ENCODE measurements around the gene RHEX.

The RHEX gene

DNA sequence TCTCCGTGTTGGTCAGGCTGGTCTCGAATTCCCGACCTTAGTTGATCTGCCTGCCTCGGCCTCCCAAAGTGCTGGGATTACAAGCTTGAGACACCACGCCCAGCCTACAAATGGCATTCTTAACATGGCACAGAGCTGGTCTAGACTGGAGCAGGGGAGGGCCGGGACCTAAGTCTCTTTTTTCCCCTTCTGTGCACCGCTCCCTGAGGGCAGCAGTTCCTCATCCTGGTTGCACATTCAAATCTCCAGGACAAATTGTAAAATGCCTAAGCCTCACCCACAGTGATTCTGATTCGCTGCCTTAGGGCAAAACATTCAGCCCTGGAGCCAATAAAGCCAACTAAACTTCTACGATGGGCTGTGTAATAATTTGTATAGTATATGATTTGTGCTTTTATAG, 74.4 kb downstream of the RHEX start:
- Histone ChIP-seq H3K27ac (ENCODE audit: low read length) (no peak overlapping the region), H3K9me3 (ENCODE audit: insufficient read depth, low read length) (no peaks in the 10 kb centered on the region), H2AFZ (ENCODE audit: low read depth, low read length) (no peak overlapping the region), H3K27me3 (ENCODE audit: low read depth, low read length) (peaks cover 12% of the 10 kb centered on the region; the same call in 1 of the 2 replicates), H3K9ac (ENCODE audit: low read length) (no peak overlapping the region), H3K79me2 (ENCODE audit: low read length) (no peaks in the 10 kb centered on the region), H4K20me1 (ENCODE audit: insufficient read depth, low read length) (no peaks in the 10 kb centered on the region), H3K36me3 (replicated peaks; ENCODE audit: low read depth, low read length) (no peaks in the 10 kb centered on the region), H3K4me1 (ENCODE audit: low read length) (no peaks in the 10 kb centered on the region), H3K4me3 (ENCODE audit: low read length) (no peak overlapping the region), H3K4me2 (ENCODE audit: low read length) (no peak overlapping the region)
- TF ChIP-seq, protein P1, sequence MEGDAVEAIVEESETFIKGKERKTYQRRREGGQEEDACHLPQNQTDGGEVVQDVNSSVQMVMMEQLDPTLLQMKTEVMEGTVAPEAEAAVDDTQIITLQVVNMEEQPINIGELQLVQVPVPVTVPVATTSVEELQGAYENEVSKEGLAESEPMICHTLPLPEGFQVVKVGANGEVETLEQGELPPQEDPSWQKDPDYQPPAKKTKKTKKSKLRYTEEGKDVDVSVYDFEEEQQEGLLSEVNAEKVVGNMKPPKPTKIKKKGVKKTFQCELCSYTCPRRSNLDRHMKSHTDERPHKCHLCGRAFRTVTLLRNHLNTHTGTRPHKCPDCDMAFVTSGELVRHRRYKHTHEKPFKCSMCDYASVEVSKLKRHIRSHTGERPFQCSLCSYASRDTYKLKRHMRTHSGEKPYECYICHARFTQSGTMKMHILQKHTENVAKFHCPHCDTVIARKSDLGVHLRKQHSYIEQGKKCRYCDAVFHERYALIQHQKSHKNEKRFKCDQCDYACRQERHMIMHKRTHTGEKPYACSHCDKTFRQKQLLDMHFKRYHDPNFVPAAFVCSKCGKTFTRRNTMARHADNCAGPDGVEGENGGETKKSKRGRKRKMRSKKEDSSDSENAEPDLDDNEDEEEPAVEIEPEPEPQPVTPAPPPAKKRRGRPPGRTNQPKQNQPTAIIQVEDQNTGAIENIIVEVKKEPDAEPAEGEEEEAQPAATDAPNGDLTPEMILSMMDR (IDR thresholded peaks at IDR 0.05; ENCODE audit: low read depth, low read length): no peak
- TF ChIP-seq EZH2phosphoT487 (IDR thresholded peaks at IDR 0.05; ENCODE audit: low read depth): no peak

GRCh38 chr1:206128196-206128595, 75.2 kb downstream of the RHEX start:
- H2AFZ ChIP-seq (ENCODE audit: low read depth, low read length): no peak overlapping the region
- peaks cover 12% of the 10 kb centered on the region; the same call in 1 of the 2 replicates for H3K27me3 ChIP-seq (ENCODE audit: low read depth, low read length)
- H3K79me2 ChIP-seq (ENCODE audit: low read length): no peaks in the 10 kb centered on the region
- no peak overlapping the region for H3K4me3 ChIP-seq (ENCODE audit: low read length)
- TF ChIP-seq, protein P1 (IDR thresholded peaks at IDR 0.05; ENCODE audit: low read depth, low read length): no peak
- no peak for TF ChIP-seq EZH2phosphoT487 (IDR thresholded peaks at IDR 0.05; ENCODE audit: low read depth)
- no peak overlapping the region for H3K27ac ChIP-seq (ENCODE audit: low read length)
- no peak overlapping the region for H3K4me2 ChIP-seq (ENCODE audit: low read length)
- no peak overlapping the region for H3K9ac ChIP-seq (ENCODE audit: low read length)
- no peaks in the 10 kb centered on the region for H4K20me1 ChIP-seq (ENCODE audit: insufficient read depth, low read length)
- no peaks in the 10 kb centered on the region for H3K4me1 ChIP-seq (ENCODE audit: low read length)
- H3K36me3 ChIP-seq (replicated peaks; ENCODE audit: low read depth, low read length): no peaks in the 10 kb centered on the region
- no peaks in the 10 kb centered on the region for H3K9me3 ChIP-seq (ENCODE audit: insufficient read depth, low read length)

GRCh38 chr1:206131037-206131436, 78.1 kb downstream of the RHEX start:
- Histone ChIP-seq H3K27ac (ENCODE audit: low read length) (no peak overlapping the region), H3K4me3 (ENCODE audit: low read length) (no peak overlapping the region), H3K9ac (ENCODE audit: low read length) (no peak overlapping the region), H3K9me3 (ENCODE audit: insufficient read depth, low read length) (no peaks in the 10 kb centered on the region), H4K20me1 (ENCODE audit: insufficient read depth, low read length) (no peaks in the 10 kb centered on the region), H3K4me1 (ENCODE audit: low read length) (peaks cover 15% of the 10 kb centered on the region), H3K4me2 (ENCODE audit: low read length) (no peak overlapping the region), H3K27me3 (ENCODE audit: low read depth, low read length) (peaks cover 12% of the 10 kb centered on the region; the same call in 1 of the 2 replicates), H3K36me3 (replicated peaks; ENCODE audit: low read depth, low read length) (no peaks in the 10 kb centered on the region), H2AFZ (ENCODE audit: low read depth, low read length) (no peak overlapping the region), H3K79me2 (ENCODE audit: low read length) (no peaks in the 10 kb centered on the region)
- TF ChIP-seq, protein P1 (IDR thresholded peaks at IDR 0.05; ENCODE audit: low read depth, low read length): no peak
- TF ChIP-seq EZH2phosphoT487 (IDR thresholded peaks at IDR 0.05; ENCODE audit: low read depth): no peak

DNA sequence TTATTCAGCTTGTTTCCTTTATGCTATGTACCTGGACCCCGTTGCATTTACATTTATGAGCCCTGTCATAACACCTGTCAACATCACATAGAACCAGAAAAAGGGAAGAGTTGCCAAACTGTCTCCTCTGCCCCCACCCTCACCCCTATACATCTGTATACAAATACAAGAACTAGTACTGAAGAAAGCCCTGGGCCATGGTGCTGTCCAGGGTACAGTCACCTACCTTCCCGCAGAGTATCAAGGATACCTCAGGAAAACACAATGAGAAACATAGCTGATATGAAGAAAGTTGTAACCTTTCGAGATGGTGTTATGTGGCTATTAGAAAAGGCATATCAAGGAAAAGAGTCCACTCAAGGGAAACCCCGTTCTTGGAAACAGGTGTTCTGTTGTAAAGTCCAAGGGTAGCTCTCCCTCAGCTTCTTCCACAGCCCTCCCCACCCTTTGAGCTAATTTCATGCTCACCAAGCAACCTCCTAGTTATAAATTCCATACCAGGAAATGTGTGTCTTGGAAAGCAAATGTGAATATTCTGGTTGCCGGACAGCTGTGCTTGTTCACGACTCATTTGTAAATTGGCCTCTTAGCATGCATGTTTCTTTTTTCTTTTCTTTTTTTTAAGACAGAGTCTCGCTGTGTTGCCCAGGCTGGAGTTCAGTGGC, 80.9 kb downstream of the RHEX start:
- Histone ChIP-seq H4K20me1 (ENCODE audit: insufficient read depth, low read length) (no peaks in the 10 kb centered on the region), H3K4me2 (ENCODE audit: low read length) (no peak overlapping the region), H3K9me3 (ENCODE audit: insufficient read depth, low read length) (no peaks in the 10 kb centered on the region), H2AFZ (ENCODE audit: low read depth, low read length) (no peak overlapping the region), H3K4me1 (ENCODE audit: low read length) (peaks cover 20% of the 10 kb centered on the region), H3K9ac (ENCODE audit: low read length) (no peak overlapping the region), H3K4me3 (ENCODE audit: low read length) (no peak overlapping the region), H3K27me3 (ENCODE audit: low read depth, low read length) (peaks cover 18% of the 10 kb centered on the region), H3K36me3 (replicated peaks; ENCODE audit: low read depth, low read length) (no peaks in the 10 kb centered on the region), H3K27ac (ENCODE audit: low read length) (no peak overlapping the region), H3K79me2 (ENCODE audit: low read length) (no peaks in the 10 kb centered on the region)
- TF ChIP-seq EZH2phosphoT487 (IDR thresholded peaks at IDR 0.05; ENCODE audit: low read depth): no peak
- TF ChIP-seq, protein P1 (IDR thresholded peaks at IDR 0.05; ENCODE audit: low read depth, low read length): no peak

Measured in OCI-LY3 (cell line).